ENCODE measurements around the gene AVPR2.

The AVPR2 gene

DNA sequence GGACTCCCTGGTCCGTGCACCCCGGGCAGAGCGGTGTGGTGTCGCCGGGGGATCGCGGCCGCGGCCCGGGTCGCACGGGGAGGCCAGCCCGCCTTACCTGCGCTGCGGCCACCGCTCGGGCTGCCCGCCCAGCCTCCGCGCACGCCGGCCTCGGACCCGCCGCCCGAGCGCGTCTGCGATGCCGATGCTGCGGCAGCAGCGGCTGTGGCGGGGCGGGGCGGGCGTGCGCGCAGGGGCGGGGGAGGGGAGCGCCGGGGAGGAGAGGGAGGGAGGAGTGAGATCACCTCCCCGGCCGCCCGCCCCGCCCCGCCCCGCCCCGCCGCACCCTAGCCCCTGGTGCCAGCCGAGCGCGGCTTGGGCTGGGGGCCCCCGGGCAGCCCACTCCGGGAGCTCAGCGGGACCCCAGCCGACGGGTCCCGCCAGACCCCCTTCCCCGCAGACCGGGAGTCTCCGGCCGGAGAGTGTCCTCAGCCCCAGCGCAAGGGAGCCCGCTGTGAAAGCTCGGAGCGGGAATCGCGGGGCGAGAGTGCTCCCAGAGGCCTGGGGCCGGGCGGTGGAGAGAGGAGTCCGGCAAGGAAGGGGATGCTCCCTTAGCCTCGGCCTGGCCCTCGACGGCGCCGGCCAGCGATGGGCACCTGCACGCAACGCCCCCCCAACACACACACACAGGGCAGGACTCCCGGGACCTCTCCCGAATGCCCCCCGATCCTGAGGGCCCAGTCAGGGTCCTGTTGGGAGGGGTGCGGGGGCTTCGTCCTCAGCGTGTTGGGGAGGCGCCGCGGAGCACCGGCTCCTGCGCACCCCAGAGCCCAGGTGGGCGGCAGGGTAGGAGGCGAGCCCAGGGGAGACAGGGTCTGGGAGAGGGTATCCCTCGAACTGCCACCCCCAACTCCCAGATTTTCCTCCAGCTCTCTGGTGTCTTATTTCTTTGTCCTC is 18.2 kb upstream of the AVPR2 start, which contains the start of gene L1CAM:
L1CAM (minus strand) TSS at position 206 of the 936 bp plus-strand sequence. CDS start 10,337 bp downstream, outside the sequence.
- DNase-seq (ENCODE audit: low read depth in 2 of 2) = no peak

DNA sequence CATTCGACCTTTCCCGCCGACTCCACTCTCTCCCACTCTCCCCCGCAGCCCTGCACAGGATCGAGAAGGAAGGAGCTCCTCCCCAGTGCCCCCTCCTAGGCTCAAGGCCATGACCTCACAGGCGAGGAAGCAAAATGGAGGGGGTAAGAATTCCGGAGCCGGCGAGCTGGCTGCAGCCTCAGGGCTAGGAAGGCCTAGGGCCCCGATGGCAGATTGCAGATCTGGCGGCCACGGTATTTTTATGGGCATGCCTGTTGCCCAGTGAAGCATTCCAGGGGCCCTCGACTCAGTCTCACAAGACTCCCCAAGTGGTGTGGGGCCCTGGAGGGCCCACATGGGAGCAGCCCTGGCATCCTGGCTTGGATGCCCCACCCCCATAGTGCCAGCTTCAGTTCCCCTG is 17.6 kb upstream of the AVPR2 start:
- DNase-seq (ENCODE audit: low read depth in 2 of 2) = no peak

DNA sequence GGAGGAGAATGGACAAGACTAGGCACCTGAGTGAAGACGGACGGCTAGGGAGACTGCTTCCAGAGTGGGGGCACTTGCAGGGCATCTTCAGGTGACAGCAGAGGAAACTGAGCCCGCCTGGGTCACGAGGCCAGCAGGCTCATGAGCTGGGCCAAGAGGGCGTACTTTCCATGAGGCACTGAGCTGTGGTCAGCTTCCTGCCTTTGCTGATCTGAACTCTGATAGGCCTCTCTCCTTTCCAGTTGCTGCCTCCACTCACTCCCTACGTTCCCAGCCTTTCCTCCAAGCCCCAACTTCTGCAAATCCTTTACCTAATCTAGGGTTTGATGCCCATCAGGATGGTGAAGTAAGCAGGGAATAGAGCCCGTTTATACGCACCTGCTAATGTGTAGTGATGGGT is 17.1 kb upstream of the AVPR2 start:
- DNase-seq (ENCODE audit: low read depth in 2 of 2) = no peak

DNA sequence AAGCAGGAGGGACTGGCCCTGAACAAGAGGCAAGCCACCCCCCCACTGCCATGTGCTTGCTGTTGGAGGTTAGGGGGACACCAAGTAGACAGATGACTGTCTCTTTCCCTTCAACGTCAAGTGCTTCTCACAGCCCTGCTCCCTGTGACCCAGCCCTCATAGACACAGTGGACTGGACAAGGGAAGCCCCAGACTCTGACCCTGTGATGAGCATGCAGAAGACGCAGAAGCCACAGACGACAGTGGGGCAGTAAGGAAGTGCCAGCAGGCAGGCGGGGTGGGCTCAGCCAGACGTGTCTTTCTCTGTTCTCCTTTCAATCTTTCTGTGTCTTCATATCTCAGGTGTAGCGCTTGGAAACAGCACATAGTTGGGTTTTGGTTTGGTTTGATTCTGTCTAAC is 16.1 kb upstream of the AVPR2 start:
- no peak for DNase-seq (ENCODE audit: low read depth in 2 of 2)

DNA sequence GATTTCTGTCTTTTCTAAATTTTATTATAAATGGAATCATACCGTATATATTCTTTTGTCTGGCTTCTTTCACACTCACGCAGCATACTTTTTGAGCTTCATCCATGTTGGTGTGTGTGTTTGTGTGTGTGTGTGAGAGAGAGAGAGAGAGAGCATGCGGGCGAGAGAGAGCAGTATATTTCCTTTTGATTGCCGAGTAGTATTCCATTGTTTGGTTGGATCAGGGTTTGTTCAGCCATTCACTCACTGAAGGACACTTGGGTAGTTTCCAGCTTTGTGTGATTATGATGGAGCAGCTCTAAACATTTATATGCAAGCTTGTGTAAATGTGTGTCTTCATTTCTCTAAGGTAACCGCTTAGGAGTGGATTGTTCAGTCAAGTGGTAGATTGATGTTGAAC is 15.3 kb upstream of the AVPR2 start:
- no peak for DNase-seq (ENCODE audit: low read depth in 2 of 2)

DNA sequence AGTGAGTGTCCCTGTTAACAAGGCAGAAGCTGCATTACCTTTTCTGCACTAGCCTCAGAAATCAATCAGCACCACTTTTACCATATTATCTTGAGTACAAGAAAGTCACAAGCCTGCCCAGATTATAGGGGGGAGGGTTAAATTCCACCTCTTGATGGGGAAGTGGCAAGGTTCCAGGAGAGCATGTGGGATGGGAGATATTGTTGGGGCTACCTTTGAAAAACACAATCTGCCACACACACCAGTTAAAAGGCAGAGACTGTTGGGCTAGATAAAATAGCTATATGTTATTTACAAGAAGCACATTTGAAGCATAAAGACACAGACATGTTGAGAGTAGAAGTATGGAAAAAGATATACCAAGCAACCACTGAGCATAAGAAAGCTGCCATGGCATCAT is 6.6 kb upstream of the AVPR2 start:
- DNase-seq (ENCODE audit: low read depth in 2 of 2) = no peak

DNA sequence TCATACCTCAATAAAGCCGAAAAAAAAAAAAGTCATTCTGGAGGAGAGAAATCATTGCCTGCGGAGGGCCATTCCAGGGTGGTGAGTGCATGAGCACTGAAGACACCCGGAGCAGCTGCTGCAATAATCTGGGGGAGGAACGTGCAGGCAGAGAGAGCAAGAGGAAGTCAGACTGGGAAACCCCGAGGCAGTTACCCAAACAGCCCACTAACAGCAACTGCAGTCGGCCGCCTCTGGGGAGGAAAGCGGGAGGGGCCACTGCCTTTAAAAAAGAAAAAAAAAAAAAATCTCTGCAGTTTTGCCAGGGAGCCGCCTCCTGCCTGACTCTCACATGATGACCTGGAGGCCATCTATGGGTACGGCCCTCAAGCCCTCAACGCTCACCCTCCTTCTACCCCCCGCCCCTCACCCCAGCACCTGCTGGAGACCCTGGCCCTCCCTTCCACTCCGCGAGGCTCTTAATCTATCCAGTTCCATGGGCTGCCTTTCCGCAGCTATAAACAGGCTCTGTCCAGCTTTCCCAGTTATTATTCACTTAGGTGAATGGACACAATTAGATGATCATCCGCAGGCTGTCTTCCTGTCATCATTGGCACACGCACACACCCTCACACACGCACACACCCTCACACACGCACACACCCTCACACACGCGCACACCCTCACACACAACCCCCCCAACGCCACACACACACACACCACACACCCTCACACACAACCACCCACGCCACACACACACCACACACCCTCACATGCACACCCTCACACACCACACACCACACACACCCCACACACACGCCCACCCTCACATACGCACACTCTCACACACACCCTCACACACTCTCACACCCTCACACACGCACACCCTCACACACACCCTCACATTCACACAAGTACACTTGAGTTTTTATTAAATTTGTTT is 3.4 kb upstream of the AVPR2 start:
- peak in 1 of 2 donors; percentile 37 for DNase-seq (ENCODE audit: low read depth in 2 of 2)

DNA sequence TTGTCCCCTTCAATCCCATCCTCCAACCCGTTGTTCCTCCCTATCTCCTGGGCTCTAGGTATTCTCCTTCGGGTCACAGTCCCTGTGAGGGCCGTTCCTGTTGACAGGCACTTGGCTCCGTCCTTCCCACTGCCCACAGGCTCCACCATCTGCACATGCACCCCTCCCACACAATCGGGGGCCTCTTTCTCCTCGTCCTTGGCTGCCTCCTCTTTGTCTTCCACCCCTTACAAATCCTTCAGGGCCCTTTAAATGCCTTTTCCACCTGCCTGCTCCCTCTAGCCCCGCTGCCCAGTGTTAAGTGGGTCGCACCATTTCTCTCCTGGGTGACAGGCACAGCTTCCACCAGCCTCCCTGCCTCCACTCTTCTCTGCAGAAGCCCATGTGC is 2.7 kb upstream of the AVPR2 start:
- DNase-seq (ENCODE audit: low read depth in 2 of 2) = no peak

DNA sequence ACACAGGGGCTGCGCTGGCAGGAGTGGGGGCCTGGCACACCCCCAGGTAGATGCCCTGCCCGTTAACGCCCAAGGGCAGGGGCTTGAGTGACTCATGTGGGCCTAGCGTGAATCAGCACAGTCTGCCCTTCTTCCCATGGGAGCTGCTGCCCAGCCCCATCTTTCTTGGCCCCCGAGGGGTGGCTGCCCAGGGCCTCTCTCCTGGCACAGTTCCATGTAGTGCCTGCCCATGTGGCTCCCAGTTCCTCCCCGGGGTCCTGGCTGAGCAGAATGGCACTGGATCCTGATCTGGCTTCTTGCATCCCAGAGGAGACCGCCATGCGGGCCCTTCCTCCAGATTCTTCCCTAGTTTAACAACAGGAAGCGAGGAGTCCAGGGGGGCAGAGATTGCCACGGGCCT is 2.1 kb upstream of the AVPR2 start:
- DNase-seq (ENCODE audit: low read depth in 2 of 2) = no peak

DNA sequence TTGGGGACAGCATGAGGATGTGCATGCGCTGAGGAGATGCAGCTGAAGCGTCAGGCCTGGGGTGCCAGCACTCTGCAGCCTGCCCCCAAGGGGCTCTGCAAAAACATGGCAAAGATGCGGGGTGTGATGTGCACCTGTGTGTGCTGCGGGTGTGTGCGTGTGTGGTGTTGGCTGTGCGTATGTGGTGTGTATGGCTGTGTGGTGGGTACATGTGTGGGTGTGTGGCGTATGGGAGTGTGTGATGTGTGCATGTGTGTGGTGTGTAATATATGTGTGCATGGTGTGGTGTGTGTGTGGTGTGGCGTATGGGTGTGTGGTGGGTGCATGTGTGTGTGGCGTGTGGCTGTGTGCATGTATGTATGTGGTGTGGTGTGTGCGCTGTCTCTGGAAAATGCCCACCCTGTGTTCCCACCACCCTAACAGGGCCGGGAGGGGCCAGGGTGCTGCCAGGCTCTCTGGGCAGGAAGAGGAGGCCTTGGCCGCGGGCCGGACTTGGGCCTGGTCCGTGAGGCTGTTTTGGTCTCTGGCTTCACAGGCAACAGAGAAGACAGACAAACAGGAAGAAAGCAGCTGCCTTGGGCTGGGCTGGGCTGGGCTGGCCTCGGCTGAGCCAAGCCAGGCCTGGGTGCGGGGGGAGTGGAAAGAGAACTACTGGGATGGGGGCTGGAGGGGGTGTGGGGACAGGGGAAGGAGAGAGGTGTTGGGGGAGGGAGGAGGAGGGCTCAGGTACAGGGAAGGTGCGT is 1.1 kb upstream of the AVPR2 start:
- no peak for DNase-seq (ENCODE audit: low read depth in 2 of 2)

DNA sequence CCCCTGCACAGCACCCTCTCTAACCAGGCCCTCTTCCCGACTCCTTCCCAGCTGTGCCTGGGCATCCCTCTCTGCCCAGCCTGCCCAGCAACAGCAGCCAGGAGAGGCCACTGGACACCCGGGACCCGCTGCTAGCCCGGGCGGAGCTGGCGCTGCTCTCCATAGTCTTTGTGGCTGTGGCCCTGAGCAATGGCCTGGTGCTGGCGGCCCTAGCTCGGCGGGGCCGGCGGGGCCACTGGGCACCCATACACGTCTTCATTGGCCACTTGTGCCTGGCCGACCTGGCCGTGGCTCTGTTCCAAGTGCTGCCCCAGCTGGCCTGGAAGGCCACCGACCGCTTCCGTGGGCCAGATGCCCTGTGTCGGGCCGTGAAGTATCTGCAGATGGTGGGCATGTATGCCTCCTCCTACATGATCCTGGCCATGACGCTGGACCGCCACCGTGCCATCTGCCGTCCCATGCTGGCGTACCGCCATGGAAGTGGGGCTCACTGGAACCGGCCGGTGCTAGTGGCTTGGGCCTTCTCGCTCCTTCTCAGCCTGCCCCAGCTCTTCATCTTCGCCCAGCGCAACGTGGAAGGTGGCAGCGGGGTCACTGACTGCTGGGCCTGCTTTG is 1.1 kb downstream of the AVPR2 start:
- no peak for DNase-seq (ENCODE audit: low read depth in 2 of 2)

DNA sequence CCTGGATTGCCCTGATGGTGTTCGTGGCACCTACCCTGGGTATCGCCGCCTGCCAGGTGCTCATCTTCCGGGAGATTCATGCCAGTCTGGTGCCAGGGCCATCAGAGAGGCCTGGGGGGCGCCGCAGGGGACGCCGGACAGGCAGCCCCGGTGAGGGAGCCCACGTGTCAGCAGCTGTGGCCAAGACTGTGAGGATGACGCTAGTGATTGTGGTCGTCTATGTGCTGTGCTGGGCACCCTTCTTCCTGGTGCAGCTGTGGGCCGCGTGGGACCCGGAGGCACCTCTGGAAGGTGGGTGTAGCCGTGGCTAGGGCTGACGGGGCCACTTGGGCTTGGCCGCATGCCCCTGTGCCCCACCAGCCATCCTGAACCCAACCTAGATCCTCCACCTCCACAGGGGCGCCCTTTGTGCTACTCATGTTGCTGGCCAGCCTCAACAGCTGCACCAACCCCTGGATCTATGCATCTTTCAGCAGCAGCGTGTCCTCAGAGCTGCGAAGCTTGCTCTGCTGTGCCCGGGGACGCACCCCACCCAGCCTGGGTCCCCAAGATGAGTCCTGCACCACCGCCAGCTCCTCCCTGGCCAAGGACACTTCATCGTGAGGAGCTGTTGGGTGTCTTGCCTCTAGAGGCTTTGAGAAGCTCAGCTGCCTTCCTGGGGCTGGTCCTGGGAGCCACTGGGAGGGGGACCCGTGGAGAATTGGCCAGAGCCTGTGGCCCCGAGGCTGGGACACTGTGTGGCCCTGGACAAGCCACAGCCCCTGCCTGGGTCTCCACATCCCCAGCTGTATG is 1.8 kb downstream of the AVPR2 start:
- no peak for DNase-seq (ENCODE audit: low read depth in 2 of 2)

DNA sequence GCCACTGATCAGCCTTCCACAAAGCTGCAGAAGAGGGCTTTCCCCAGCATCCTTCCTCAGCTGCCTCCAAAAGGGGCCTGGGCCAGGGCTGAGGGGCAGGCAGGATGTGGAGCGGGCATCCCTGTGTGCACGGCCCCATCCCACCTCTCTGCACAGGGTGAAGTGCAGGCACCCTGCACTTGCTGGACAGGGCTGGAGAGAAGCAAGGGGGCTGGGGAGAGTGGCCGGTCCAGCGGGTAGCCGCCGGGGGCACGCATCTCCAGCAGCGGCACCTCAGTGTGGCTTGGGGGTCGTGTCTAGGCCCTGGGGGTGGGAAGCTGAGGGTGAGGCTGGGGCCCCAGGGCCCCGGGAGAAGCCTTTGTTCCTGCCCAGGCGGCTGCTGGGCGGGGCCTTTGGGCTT is 3.0 kb downstream of the AVPR2 start:
- no peak for DNase-seq (ENCODE audit: low read depth in 2 of 2)

DNA sequence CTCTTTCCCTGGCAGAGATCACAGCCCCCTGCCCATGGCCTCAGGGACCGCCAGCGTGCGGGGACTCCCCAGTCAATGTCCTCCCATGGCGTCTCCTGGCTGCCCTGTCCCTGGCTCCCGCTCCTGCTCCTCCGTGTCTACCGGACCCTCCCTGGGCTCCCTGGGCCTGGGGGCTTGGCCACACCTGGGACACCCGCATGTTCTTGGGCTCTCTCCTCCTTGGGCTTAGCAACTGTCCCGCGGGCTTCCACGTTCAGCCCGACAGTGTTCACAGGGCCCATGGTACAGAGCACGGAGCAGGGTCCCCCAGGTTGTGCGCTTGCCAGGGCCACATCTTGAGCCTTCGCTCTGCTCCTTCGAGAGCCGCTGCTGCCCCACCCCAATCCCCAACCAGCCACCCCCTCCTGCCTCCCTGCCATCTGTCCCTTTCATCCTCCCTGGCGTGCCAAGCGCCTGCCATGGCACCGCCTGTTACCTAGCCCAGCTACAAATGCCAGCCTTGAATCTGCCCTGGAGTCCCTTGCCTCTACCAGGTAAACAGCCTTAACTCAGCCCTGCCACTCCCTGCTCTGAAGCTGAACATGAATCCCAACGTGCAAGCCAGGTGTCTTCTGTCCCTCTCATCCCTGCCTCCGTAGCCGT is 3.9 kb downstream of the AVPR2 start:
- no peak for DNase-seq (ENCODE audit: low read depth in 2 of 2)

DNA sequence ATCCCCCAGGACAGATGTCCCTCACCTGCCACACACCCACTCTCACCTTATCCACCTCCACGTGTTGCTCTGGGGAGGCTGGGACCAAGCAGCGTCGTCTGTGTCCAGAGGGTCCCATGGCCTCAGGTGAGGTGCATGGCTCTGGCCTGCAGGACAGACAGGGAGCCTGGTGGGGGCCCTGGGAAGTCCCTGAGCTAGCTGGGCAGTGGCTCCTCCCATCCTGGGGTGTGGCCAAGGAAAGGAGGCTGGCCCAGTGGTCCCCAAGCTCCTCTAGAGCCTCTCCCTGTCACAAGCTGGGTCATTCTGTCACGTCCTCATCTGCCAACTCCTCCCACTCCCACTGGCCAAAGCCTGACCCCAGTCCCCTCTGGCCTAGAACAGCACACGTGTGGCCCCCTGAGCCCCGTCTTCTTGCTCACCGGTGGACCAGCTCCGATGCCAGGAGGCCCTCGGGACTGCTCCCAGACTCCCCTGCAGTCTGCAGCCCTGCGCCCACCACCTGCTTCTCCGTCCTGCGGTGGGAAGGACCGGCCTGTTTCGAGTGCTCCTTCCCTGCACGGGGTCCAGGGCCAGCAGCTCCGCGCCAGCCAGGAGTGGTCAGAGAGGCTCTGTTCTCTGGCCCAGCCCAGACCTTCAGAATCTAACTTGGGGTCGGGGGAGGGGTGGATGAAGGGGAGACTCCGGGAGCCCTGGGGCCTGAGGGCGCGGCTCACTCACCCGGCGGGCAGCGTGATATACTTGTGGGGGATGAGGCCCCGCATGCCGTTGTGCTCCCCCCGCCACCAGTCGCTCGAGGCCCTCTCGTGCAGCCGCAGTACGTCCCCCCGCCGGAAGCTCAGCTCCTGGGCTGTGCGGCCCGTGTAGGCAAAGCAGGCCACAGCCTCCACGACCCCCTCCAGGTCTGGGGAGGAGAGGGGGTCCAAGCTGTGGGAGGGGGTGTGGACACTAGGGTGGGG is 4.8 kb downstream of the AVPR2 start:
- no peak for DNase-seq (ENCODE audit: low read depth in 2 of 2)

DNA sequence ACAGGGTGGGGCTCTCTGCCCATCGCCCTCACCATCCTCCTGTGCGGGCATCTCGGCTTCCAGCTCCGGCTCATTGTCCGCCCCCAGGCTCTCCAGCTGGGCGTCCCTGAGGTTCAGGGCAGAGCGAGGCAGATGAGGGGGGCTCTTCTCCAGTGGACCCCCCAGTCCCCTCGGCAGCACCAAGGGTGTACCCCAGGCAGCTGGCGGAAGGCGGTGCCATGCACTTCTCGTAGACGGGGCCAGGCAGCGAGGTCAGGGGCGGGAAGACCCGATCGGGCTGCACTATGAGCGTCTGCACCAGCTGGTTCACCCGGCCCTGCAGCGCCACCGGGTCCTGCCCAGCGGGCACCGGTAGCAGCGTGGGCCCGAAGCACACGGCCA is 5.5 kb downstream of the AVPR2 start:
- DNase-seq (ENCODE audit: low read depth in 2 of 2) = no peak

DNA sequence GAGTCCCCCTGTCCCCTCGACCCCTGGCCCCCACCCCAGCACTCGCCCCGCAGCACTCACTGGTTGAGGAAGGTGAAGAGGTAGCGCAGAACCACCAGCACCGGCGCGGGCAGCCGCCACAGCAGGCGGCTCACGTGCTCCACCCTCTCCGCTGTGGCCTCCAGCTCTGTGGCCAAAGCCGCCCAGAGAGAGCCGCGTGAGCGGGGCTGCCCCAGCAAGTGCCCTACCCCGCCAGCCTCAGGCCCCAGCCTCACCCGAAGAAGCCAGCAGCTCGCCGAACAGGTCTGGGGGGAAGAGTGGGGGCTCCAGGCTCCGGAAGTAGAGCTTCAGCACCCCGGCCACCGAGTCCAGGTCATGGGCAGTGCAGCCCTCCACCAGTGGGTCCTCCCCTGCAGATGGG is 6.0 kb downstream of the AVPR2 start:
- no peak for DNase-seq (ENCODE audit: low read depth in 2 of 2)

DNA sequence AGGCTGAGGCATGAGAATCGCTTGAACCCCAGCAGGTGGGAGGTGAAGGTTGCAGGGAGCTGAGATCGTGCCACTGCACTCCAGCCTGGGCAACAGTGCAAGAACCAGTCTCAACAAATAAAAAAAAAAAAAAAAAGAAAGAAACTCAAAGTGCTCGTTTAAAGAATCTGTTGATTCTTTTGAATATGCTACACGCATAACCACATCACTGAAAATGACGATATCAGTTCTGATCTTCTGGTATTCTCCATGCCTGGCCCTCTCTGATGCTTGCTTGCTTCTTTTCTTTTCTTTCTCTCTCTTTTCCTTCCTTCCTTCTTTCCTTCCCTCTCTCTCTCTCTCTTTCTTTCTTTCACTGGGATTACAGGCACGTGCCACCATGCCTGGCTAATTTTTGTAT is 7.3 kb downstream of the AVPR2 start:
- DNase-seq (ENCODE audit: low read depth in 2 of 2) = no peak

DNA sequence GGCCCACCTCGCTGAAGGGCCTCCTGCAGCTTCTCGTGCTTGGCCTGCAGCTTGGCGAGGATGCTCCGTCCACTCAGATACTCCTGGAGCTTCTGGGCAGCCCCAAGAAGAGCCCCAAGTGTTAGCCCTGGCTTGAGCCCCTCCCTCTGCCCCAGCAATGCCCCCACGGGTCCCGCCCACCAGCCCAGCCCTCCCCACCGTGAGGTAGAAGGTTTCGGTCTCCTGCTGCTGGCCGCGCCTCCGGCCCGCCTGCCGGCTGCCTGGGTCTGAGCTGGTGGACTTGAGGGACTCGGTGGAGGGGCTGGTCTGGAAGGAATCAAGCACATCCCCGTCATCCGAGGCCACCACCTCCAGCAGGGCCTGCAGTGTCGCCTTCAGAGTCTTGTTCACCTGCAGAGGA is 8.7 kb downstream of the AVPR2 start:
- no peak for DNase-seq (ENCODE audit: low read depth in 2 of 2)

All from stimulated activated CD8-positive, alpha-beta memory T cell treated with anti-CD3 and anti-CD28 coated beads, Interleukin-15, amount 100 ng/mL, for 48 hours (primary cell).